Ishikawa (cell line): ENCODE measurements around the gene KCNC1.
A peak's percentile ranks its signal among the peaks of the same experiment; 100 is the strongest.

Experiments
- CEBPB ChIP-seq: IDR thresholded peaks from 2 replicates; pipeline ENCODE4 v1.6.1; 2012
- EP300 ChIP-seq: IDR thresholded peaks from 2 replicates; pipeline ENCODE4 v1.6.1; 2012; ENCODE audit warnings: borderline replicate concordance
- FOXM1 ChIP-seq: IDR thresholded peaks from 2 replicates; pipeline ENCODE4 v1.6.1; 2012; ENCODE audit warnings: low read depth, borderline replicate concordance
- RAD21 ChIP-seq: IDR thresholded peaks from 2 replicates; pipeline ENCODE4 v1.6.1; 2012; ENCODE audit warnings: low read depth
- YY1 ChIP-seq: IDR thresholded peaks from 2 replicates; pipeline ENCODE4 v1.6.1; 2012; ENCODE audit warnings: low read depth
- TF ChIP-seq, protein P1 (sequence below): IDR thresholded peaks from 2 replicates; pipeline ENCODE4 v1.6.1; 2012; ENCODE audit warnings: low read depth, mild to moderate bottlenecking
- TF ChIP-seq, protein P2 (sequence below): IDR thresholded peaks from 2 replicates; pipeline ENCODE4 v1.6.1; 2012

DNA sequence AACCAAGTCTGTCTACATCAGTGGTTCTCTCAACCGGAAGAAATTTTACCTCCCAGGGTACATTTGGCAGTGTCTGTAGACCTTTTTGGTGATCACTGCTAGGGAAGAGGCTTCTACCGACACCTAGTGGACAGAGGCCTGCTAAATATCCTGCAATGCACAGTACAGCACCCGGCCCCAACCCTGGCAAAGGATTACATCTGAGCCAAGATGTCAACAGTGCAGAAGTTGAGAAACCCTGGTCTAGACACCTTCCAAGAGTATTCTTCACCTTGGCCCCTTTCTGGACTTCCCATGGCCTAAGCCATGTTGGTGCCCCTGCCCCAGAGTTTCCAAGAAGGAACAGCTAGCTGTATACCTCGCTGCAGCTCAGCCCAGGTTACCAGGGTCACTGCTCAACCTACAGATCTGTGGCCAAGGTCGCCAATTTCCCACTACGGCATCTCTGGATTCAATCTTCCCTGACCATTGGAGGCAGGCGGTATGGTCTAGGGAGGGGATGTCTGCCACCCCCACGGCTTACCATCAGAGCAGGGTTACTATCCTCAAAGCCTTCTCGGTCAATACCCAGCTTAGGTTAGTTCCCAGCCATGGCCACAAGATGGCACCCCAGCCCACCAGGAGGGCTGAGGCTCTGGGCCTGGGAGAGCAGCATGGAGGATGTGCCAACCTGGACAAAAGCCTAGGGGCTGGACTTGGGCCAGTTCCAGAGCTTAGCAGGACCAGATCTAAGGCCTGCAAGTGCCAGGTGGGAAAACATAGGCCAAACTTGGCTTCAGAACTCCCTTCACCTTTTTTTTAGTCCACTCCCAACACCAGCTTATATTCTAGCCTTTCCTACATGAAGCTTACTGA is 3.7 kb upstream of the KCNC1 start:
- TF ChIP-seq EP300 (no peak), YY1 (0 out of 2 replicates have a peak, but pooled peaks have one; percentile 38), RAD21 (peak; percentile 96), CEBPB (no peak), FOXM1 (no peak)
- TF ChIP-seq, protein P1, sequence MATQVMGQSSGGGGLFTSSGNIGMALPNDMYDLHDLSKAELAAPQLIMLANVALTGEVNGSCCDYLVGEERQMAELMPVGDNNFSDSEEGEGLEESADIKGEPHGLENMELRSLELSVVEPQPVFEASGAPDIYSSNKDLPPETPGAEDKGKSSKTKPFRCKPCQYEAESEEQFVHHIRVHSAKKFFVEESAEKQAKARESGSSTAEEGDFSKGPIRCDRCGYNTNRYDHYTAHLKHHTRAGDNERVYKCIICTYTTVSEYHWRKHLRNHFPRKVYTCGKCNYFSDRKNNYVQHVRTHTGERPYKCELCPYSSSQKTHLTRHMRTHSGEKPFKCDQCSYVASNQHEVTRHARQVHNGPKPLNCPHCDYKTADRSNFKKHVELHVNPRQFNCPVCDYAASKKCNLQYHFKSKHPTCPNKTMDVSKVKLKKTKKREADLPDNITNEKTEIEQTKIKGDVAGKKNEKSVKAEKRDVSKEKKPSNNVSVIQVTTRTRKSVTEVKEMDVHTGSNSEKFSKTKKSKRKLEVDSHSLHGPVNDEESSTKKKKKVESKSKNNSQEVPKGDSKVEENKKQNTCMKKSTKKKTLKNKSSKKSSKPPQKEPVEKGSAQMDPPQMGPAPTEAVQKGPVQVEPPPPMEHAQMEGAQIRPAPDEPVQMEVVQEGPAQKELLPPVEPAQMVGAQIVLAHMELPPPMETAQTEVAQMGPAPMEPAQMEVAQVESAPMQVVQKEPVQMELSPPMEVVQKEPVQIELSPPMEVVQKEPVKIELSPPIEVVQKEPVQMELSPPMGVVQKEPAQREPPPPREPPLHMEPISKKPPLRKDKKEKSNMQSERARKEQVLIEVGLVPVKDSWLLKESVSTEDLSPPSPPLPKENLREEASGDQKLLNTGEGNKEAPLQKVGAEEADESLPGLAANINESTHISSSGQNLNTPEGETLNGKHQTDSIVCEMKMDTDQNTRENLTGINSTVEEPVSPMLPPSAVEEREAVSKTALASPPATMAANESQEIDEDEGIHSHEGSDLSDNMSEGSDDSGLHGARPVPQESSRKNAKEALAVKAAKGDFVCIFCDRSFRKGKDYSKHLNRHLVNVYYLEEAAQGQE, result no peak
- TF ChIP-seq, protein P2, sequence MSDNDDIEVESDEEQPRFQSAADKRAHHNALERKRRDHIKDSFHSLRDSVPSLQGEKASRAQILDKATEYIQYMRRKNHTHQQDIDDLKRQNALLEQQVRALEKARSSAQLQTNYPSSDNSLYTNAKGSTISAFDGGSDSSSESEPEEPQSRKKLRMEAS, result 0 out of 2 replicates have a peak, but pooled peaks have one; percentile 25
